Neural cell (in vitro differentiated cells): ENCODE data around the gene CFAP58. TPM values are rescaled to one million over a fixed set of nuclear protein-coding genes. Genes with fewer than 3 reads are reported as not detected.

ENCODE experiments used
- H2AFZ ChIP-seq: fragments of 200-600, 300-800 bp; sonication (generic), shearing (Covaris generic); 2 replicates; pipeline ENCODE4 v1.6.0; 2014; ENCODE audit warnings: low read depth, mild to moderate bottlenecking, antibody characterized with exemption, low read length, moderate library complexity
- H3F3A ChIP-seq: fragments of 200-600 bp; shearing (Covaris generic); 2 replicates; pipeline ENCODE4 v1.6.1; 2016; ENCODE audit warnings: mild to moderate bottlenecking, moderate library complexity, mixed read lengths, antibody characterized with exemption, low read length; ENCODE audit not compliant: insufficient read depth, poor library complexity, severe bottlenecking
- H3K27ac ChIP-seq: fragments of 200-600, 300-800 bp; sonication (generic), shearing (Covaris generic); 2 replicates; pipeline ENCODE4 v1.5.1; 2014; ENCODE audit warnings: mild to moderate bottlenecking, low read length, moderate library complexity
- H3K27me3 ChIP-seq: fragments of 300-800, 200-600 bp; sonication (generic), shearing (Covaris generic); 2 replicates; pipeline ENCODE4 v1.6.0; 2014; ENCODE audit warnings: mild to moderate bottlenecking, low read depth, low read length, moderate library complexity; ENCODE audit not compliant: insufficient read depth
- H3K36me3 ChIP-seq: fragments of 300-800, 200-600 bp; sonication (generic), shearing (Covaris generic); 2 replicates; pipeline ENCODE4 v1.5.1; 2014; ENCODE audit warnings: mild to moderate bottlenecking, antibody characterized with exemption, low read length, moderate library complexity; ENCODE audit not compliant: insufficient read depth
- H3K4me2 ChIP-seq: fragments of 300-800, 200-600 bp; sonication (generic), shearing (Covaris generic); 2 replicates; pipeline ENCODE4 v1.6.0; 2014; ENCODE audit warnings: mild to moderate bottlenecking, low read length
- H3K4me3 ChIP-seq: fragments of 300-800, 200-600 bp; sonication (generic), shearing (Covaris generic); 2 replicates; pipeline ENCODE4 v1.5.1; 2014; ENCODE audit warnings: mild to moderate bottlenecking, low read length, moderate library complexity
- H3K79me2 ChIP-seq: fragments of 200-600 bp; shearing (Covaris generic); replicated peaks from 2 replicates; pipeline ENCODE4 v1.6.0; 2014; ENCODE audit warnings: mild to moderate bottlenecking, low read length, moderate library complexity; ENCODE audit not compliant: insufficient read depth
- H3K9ac ChIP-seq: fragments of 300-800, 200-600 bp; sonication (generic), shearing (Covaris generic); 2 replicates; pipeline ENCODE4 v1.6.1; 2016; ENCODE audit warnings: mild to moderate bottlenecking, low read length, mixed read lengths
- H3K9me2 ChIP-seq: fragments of 200-600 bp; shearing (Covaris generic); 2 replicates; pipeline ENCODE4 v1.6.1; 2016; ENCODE audit warnings: mild to moderate bottlenecking, low read length, mixed read lengths; ENCODE audit not compliant: insufficient read depth
- H3K9me3 ChIP-seq: fragments of 200-600, 300-800 bp; sonication (generic), shearing (Covaris generic); 2 replicates; pipeline ENCODE4 v1.6.1; 2016; ENCODE audit warnings: mild to moderate bottlenecking, mixed run types, low read length, moderate library complexity, mixed read lengths
- H4K20me1 ChIP-seq: fragments of 200-600 bp; shearing (Covaris generic); 2 replicates; pipeline ENCODE4 v1.6.1; 2016; ENCODE audit warnings: mild to moderate bottlenecking, mixed run types; ENCODE audit not compliant: insufficient read depth
- EP300 ChIP-seq: fragments of 450-650 bp; conservative IDR thresholded peaks from 2 replicates; pipeline ENCODE4 v1.6.1; 2014; ENCODE audit warnings: antibody characterized with exemption, mild to moderate bottlenecking, moderate library complexity; ENCODE audit not compliant: poor library complexity, severe bottlenecking
- EZH2 ChIP-seq: fragments of 200-600, 300-800 bp; shearing (Covaris generic), sonication (generic); IDR thresholded peaks from 2 replicates; pipeline ENCODE4 v1.6.1; 2014; ENCODE audit warnings: antibody characterized with exemption, low read length, borderline replicate concordance, mild to moderate bottlenecking; ENCODE audit not compliant: insufficient read depth, poor library complexity, severe bottlenecking
- MXI1 ChIP-seq: fragments of 450-650 bp; conservative IDR thresholded peaks from 2 replicates; pipeline ENCODE4 v1.6.1; 2014; ENCODE audit warnings: antibody characterized with exemption, mild to moderate bottlenecking; ENCODE audit not compliant: poor library complexity, severe bottlenecking
- POLR2AphosphoS5 ChIP-seq: IDR thresholded peaks from 2 replicates; pipeline ENCODE4 v1.6.1; 2012
- RAD21 ChIP-seq: fragments of 450-650 bp; conservative IDR thresholded peaks from 2 replicates; pipeline ENCODE4 v1.6.1; 2014; ENCODE audit warnings: antibody characterized with exemption, mild to moderate bottlenecking, moderate library complexity
- SMC3 ChIP-seq: fragments of 450-650 bp; conservative IDR thresholded peaks from 2 replicates; pipeline ENCODE4 v1.6.1; 2014; ENCODE audit warnings: antibody characterized with exemption, mild to moderate bottlenecking, moderate library complexity; ENCODE audit not compliant: poor library complexity
- TAF1 ChIP-seq: IDR thresholded peaks from 2 replicates; pipeline ENCODE4 v1.6.1; 2012; ENCODE audit warnings: low read depth
- polyA plus RNA-seq: library from polyadenylated mRNA; depleted of rRNA; stranded (reverse); fragments of >200 nt; gene quantifications from 2 replicates; pipeline ENCODE4 v1.2.3, GENCODE V29; 2014
- TF ChIP-seq, protein P1 (sequence below): fragments of 450-650 bp; IDR thresholded peaks from 2 replicates; pipeline ENCODE4 v1.5.1; 2014; ENCODE audit warnings: antibody characterized with exemption, mild to moderate bottlenecking, moderate library complexity; ENCODE audit not compliant: poor library complexity, severe bottlenecking
- TF ChIP-seq, protein P2 (sequence below): IDR thresholded peaks from 2 replicates; pipeline ENCODE4 v1.6.1; 2012; ENCODE audit warnings: borderline replicate concordance

The CFAP58 gene
- polyA plus RNA-seq, 1 donor from 2014 or later = not detected

DNA sequence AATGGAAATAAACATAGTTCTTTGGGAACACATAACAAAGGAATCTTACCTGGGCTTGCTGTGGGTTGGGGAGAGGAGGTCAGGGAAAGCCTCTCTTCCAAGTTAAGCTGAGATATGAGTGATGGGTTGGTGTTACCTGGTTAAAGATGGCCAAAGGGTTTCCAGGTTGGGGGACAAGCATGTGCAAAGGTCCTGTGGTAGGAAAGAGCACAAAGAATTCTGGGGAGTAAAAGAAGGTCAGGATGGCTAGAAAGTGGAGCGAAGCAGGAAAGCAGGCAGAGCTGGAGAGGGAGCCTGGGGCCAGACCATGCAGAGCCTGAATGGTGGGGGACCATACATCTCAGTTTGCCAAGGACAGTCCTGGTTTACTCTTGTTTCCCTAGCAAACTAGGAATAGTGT lies 133.2 kb downstream of the CFAP58 start:
- Histone ChIP-seq H3K4me2 (no peak overlapping the region), H3K4me3 (no peak overlapping the region), H3K27me3 (no peaks in the 10 kb centered on the region), H3K9me3 (no peaks in the 10 kb centered on the region), H3K27ac (no peak overlapping the region), H3K79me2 (no peaks in the 10 kb centered on the region), H3K9ac (no peak overlapping the region), H3K9me2 (no peaks in the 10 kb centered on the region), H4K20me1 (no peaks in the 10 kb centered on the region), H2AFZ (no peak overlapping the region), H3K36me3 (no peaks in the 10 kb centered on the region), H3F3A (no peaks in the 10 kb centered on the region)
- TF ChIP-seq, protein P1, sequence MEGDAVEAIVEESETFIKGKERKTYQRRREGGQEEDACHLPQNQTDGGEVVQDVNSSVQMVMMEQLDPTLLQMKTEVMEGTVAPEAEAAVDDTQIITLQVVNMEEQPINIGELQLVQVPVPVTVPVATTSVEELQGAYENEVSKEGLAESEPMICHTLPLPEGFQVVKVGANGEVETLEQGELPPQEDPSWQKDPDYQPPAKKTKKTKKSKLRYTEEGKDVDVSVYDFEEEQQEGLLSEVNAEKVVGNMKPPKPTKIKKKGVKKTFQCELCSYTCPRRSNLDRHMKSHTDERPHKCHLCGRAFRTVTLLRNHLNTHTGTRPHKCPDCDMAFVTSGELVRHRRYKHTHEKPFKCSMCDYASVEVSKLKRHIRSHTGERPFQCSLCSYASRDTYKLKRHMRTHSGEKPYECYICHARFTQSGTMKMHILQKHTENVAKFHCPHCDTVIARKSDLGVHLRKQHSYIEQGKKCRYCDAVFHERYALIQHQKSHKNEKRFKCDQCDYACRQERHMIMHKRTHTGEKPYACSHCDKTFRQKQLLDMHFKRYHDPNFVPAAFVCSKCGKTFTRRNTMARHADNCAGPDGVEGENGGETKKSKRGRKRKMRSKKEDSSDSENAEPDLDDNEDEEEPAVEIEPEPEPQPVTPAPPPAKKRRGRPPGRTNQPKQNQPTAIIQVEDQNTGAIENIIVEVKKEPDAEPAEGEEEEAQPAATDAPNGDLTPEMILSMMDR = no peak
- TF ChIP-seq, protein P2, sequence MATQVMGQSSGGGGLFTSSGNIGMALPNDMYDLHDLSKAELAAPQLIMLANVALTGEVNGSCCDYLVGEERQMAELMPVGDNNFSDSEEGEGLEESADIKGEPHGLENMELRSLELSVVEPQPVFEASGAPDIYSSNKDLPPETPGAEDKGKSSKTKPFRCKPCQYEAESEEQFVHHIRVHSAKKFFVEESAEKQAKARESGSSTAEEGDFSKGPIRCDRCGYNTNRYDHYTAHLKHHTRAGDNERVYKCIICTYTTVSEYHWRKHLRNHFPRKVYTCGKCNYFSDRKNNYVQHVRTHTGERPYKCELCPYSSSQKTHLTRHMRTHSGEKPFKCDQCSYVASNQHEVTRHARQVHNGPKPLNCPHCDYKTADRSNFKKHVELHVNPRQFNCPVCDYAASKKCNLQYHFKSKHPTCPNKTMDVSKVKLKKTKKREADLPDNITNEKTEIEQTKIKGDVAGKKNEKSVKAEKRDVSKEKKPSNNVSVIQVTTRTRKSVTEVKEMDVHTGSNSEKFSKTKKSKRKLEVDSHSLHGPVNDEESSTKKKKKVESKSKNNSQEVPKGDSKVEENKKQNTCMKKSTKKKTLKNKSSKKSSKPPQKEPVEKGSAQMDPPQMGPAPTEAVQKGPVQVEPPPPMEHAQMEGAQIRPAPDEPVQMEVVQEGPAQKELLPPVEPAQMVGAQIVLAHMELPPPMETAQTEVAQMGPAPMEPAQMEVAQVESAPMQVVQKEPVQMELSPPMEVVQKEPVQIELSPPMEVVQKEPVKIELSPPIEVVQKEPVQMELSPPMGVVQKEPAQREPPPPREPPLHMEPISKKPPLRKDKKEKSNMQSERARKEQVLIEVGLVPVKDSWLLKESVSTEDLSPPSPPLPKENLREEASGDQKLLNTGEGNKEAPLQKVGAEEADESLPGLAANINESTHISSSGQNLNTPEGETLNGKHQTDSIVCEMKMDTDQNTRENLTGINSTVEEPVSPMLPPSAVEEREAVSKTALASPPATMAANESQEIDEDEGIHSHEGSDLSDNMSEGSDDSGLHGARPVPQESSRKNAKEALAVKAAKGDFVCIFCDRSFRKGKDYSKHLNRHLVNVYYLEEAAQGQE = no peak
- TF ChIP-seq EZH2 = no peak
- no peak for TF ChIP-seq MXI1
- no peak for TF ChIP-seq POLR2AphosphoS5
- no peak for TF ChIP-seq EP300

DNA sequence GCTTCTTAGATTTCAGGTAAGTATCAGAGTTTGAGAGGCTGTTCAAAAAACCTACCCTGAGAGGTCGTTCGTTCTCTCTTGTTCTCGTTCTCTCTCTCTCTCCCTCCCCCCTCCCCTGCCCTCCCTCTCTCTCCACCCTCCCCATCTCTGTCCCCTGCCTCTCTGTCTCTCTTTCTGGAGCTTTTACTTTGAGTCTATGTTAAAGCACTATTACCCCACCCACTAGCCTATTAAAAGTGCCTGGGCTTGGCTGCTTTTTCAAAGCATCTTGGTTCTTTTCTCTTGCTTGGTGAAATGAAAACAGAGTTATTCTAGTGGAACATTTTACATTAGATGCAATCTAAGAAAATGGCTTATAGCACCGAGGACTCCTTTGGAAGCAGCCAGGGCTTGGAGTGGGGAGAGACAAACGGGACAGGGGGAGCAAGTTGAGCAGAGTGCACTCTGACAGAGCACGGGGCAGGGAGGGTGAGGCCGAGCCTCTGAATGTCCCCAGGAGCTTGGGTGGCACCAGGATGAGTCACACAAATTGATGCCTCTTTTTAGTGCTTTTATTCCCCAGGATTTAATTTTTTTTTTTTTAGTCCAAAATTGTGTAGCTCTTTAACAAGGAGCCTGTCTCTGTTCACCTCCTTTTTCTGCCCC lies 134.3 kb downstream of the CFAP58 start:
- no peak overlapping the region for H3K27ac ChIP-seq
- H2AFZ ChIP-seq = no peak overlapping the region
- no peaks in the 10 kb centered on the region for H3K36me3 ChIP-seq
- no peak overlapping the region for H3K4me2 ChIP-seq
- no peak for TF ChIP-seq SMC3
- TF ChIP-seq, protein P2 = no peak
- no peak for TF ChIP-seq EP300
- no peak for TF ChIP-seq MXI1
- no peak for TF ChIP-seq TAF1
- no peak for TF ChIP-seq EZH2
- TF ChIP-seq RAD21 = no peak
- no peak for TF ChIP-seq POLR2AphosphoS5
- TF ChIP-seq, protein P1 = no peak
- H4K20me1 ChIP-seq = no peaks in the 10 kb centered on the region
- H3K9me3 ChIP-seq = no peaks in the 10 kb centered on the region
- no peaks in the 10 kb centered on the region for H3F3A ChIP-seq
- no peaks in the 10 kb centered on the region for H3K79me2 ChIP-seq
- no peak overlapping the region for H3K4me3 ChIP-seq
- H3K9me2 ChIP-seq = no peaks in the 10 kb centered on the region
- no peaks in the 10 kb centered on the region for H3K27me3 ChIP-seq
- no peak overlapping the region for H3K9ac ChIP-seq
